GM18511 (cell line): Measurements from ENCODE around the gene SYK.
"Not testable (repeated sequence)": the region's sequence is repeated elsewhere in the genome, so short reads cannot be mapped to it uniquely, and the experiment has no call there.

ENCODE experiments used
- ATAC-seq: cut with Tn5 transposase; IDR thresholded peaks from one replicate; pipeline ENCODE4 v1.9.1; 2021; ENCODE audit warnings: mild to moderate bottlenecking, moderate library complexity; ENCODE audit not compliant: unreplicated experiment

Gene SYK

DNA sequence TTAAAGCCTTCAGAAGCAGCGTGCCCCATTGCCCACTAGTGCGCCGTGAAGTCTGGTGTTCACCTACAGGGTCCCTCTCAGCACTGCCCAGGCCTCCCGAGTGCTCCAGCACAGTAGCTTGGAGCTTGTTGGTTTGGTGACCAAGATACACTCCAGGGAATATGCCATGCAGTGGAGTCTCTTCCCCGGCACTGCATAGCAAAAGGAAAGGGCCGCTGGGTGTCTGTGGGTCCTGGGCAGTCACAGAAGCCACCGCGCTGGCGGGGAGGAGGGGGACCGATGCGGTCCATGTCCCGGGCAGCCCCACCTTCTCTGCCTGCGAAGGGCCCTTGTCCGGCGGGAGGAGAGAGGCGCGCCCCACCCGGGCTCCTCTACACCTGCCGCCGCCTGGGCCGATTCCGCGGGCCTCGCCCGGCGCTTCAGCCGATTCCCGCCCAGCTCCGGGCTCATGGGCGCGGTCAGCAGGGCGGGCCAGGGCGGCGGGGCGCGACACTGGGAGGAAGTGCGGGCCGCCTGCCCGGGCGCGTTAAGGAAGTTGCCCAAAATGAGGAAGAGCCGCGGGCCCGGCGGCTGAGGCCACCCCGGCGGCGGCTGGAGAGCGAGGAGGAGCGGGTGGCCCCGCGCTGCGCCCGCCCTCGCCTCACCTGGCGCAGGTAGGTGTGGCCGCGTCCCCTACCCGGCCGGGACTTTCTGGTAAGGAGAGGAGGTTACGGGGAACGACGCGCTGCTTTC, at the start of gene SYK:
Gene SYK, plus strand, starts transcription at position 579 of the 732 bp plus-strand sequence. CDS start 42,080 bp downstream, outside the sequence.
- ATAC-seq: peak; percentile 51

DNA sequence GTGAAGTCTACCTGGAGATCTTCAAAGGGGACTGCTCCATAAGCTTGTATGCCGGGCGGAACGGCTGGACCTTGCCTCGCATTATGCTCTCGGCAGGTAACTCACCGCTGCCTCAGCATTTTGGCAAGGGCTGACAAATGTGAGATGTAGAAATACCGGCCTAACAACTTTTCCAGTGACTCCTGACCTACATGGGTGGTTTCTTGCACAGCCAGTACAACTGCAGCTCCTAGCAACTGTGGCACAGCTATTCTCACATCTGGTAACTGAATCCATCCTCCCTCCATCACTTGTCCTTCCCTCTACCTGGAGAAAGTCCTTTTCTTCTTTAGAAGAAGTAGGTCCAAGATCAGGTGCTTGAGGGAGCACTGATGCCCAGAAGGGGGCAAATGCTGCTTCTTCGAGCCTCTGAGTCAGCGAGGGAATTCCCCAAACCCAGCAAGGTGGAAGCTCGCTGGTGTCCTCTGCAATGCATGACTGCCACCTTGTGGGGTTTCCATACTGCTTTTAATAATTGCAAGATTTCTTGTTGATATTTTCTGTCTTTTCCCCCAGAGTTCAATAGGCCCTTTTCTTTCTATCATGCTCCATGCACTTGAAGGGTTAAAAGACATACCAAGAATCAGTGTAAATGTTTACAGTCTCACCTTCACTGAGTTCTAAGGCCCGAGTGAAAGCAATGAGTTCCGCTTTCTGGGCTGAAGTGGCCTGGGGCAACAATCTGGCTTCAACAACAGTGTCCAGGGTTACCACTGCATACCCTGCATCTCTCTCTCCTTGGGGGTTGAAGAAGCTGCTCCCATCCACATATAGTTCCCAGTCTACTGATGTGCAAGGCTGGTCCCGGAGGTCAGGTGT, 45.9 kb upstream of the SYK start:
- ATAC-seq: not testable (repeated sequence)

DNA sequence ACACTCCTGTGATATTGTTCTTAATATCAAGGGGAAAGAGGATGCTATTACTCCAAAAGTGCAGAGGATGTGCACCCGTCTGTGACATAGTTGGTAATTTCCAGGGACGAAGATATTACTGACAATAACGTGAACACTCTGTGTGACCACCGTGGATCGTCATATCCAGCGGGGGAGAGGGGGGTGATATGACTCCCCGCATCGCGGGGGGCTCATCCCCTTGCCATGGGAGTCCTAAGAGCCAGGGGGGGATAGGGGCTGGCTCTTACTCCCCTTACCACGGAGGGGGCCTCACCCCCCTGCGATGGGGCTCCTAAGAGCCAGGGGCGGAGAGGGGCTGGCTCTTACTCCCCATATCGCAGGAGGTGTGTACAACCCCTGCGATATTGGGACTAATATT, 41.0 kb upstream of the SYK start:
- ATAC-seq: not testable (repeated sequence)

DNA sequence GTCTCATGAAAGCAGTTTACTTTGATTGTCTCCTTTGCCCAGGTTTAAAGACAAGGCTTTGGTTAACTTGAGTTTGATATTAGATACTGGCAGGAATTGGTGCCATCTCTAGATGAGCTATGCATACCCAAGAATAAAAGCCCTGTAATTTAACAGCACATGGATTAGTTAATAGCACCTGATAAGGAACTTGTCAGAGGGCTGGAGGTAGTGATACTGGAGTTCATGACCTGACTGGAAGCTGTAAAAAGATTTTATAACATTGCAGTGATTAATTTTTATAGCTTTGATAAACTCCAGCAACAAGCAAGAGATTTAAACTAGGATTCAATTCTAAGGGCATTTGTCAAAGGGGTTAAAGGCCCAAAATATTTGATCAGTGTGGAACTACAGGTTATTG, 34.9 kb upstream of the SYK start:
- no peak for ATAC-seq

DNA sequence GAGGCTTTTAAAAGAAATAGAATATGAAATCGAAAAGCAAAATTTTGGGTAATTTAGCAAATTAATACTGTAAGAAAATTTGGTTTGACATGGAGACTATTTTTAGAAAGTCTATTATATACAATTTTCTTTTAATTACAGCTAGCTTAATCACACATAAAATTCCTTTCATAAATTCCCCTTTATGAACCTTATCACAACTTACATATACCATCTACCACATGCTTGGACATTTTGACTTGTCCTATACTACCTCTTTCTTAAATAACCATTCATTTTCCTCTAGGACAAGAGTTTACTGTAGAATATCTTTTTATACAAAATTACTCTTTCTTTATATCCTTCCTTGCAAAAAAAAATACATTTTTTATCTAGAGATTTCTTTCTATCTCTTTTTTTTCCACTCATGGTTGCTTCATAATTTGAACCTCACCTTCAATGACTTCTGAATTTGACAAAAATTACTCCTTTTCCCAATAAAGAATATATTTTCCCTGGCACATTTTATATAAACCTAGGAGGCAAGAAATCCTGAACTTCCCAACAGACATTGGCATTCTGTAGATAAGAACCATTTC, 34.0 kb upstream of the SYK start:
- ATAC-seq: no peak

DNA sequence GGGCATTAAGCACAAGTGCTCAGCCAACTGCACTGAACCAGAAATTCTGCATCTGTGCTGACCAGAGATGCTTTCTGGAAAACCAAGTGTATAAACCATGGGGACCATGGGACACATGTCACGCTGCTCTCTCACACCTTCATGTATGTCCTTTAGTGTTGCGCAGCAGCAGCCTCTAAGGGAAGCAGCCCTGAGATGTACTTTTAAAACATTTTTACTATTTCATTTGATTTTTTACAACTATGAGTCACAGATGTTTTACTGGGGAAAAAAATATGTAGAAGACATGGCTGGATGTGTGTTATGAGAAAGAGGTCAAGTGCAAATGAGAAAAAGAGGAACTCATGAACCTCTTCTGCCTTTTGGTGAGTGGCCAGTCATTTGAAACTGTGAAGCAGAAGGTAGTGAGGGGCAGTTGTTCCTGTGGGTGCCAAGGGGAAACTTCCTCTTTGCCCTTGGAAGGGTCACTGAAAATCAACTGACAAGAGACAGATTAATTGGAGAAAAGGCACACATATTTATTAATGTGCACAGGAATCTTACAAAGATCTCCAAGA, 31.4 kb upstream of the SYK start:
- peak; percentile 61 for ATAC-seq

DNA sequence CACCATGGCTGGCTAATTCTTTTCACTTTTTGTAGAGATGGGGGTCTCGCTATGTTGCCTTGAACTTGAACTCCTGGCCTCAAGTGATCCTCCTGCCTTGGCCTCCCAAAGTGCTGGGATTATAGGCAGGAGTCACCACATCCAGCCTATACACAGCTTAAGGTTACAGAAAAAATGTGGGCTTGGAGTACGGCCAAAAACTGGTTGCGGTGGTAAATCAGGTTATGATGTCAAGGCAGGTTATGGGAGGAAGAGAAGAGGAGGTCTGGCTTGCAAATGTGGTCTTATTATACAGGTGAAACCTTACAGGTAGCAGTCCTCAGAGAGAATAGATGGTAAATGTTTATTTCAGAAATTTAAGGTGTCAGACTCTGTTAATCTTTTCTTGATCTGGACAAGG, 30.7 kb upstream of the SYK start:
- no peak for ATAC-seq

DNA sequence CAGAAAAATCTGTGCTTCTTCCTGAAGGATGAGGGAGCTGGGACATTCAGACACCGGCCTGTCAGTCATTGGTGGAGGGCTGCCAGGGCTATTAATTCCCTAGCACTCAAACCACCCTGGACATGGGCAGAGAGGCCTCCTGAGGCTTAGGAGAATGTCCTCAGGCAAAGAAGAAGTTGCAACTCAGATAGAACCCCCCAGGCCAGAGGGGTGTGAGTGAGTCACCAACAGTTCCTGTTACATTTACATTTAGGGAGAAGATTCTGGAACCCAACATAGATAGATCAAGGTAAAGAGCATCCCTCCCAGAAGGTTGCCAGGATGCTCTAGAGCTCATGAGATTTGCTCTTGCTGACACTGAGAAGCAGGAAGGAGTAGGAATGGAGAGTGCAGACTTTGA, 29.2 kb upstream of the SYK start:
- ATAC-seq: no peak

DNA sequence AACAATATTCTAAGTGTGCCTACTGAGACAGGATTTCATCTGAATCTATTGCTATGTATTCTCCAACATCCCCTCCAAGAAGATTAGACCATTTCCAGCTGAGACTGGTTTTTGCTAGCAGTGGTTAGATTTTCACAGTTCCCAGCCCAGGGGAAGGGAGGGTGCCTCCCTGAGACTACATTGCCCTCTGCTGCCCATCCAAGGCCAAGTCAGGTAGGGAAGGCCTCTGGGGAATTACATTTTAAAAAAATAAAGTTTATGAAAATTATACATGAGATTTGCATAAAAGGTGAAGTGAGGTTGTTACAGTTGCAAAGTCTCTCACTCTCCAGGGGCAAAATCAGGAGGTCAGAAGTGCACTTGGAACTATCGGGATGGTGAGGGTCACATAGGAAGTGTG, 28.0 kb upstream of the SYK start:
- ATAC-seq: no peak

DNA sequence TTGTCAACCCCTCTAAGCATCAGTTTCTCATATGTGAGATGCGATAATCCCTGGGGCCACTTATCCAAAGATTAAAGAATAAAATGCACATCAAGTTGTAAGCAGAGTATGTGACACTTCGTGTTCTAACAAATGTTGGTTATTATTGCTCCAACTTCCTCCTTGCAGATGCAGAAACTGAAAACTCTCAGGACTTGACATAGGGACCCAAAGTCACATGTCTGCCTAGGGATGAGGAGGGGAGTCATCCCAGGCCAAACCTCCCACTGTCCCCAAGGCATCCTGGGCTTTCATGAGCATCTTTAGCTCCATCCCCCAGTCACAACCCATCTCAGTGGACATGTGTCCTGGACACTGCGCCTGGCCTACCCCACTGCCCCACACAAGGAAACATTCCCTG, 27.5 kb upstream of the SYK start:
- ATAC-seq: no peak

DNA sequence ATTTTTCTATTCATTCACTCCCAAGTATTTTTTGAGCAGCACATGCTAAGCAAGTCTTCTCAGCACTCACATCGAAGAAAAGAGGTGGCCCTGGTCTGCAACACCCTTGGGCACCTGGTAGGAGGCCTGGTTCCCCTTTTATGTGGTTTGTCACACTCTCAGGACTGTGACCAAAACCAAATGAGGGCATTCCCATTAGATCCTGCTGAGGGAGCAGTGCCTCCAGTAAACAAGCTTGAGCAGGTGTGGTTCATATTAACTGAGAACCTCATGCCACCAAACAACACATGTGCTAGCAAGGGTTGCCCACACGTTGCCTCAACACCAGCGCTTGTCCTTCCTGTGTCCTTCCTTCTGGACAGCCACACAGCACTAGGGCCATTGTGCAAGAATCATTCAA, 26.9 kb upstream of the SYK start:
- ATAC-seq: peak; percentile 84

DNA sequence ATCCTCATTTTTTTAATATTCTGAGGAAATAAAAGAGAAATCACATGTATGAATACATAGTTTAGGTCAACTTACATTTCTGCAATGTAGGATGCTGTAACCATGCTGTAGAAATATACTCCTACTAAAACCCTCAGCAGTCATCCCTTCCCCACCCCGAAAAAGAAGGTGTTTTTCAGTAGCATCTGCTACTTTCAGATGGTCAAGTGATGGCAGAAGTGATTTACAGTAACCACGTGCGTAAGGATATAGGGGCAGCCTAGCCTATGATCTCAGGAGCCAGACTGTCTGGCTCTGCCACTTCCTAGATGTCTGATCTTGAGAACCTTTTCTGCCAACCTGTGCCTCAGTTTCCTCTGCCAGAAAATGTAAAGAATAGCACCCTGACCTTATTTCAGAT, 26.0 kb upstream of the SYK start:
- no peak for ATAC-seq

DNA sequence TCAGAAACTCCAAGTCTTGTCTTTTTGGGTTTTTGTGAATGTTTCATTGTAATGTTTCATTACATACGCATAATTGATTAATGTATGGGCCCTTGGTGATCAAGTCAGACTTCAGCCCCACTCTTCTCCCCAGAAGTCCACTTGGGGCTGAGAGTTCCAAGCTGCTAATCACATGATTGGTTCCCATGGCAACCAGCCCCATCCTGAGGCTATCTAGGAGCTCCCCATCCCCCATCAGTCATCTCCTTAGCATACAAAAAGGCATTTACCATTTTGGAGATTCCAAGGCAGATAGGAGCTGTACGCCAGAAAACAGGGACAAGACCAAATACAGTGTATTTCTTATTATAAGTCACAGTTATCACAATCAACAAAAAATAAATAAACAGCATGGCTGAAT, 22.9 kb upstream of the SYK start:
- ATAC-seq: no peak

DNA sequence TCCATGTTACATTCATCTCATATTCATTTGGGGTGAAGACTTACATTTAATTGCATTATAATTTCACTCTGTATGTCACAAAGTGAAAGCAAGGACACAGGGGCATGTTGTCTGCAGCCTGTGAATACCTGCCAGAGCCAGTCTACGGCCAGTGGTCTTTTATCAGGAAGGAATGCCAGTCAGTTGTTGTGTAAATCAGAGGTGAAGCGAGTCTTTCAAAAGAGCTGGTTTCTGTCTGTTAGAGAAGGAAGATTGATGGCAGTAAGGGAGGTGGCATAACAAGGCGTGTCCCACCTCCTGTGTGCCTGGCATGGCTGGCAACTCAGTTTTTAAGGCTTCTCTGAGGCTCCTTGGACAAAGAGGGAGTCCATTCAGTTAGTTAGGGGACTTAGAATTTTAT, 18.1 kb upstream of the SYK start:
- ATAC-seq: no peak

DNA sequence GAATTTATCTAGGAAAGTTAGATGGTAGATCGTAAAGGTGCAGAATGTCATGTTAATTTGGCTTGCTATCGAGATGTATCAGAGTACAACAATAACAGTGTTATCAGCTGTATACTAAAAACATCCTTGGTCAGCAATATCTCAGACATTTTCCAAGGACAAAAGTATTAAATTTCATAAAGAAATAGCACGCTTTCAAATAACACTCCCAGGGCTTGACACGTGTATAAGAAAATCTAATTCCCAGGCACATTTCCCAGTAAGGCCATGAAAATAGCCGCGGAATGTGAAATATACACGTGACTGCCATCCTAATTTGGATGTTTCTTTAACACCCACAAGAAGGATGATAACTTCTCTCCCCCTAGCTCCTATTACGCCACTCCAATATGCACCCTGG, 17.7 kb upstream of the SYK start:
- ATAC-seq: no peak

DNA sequence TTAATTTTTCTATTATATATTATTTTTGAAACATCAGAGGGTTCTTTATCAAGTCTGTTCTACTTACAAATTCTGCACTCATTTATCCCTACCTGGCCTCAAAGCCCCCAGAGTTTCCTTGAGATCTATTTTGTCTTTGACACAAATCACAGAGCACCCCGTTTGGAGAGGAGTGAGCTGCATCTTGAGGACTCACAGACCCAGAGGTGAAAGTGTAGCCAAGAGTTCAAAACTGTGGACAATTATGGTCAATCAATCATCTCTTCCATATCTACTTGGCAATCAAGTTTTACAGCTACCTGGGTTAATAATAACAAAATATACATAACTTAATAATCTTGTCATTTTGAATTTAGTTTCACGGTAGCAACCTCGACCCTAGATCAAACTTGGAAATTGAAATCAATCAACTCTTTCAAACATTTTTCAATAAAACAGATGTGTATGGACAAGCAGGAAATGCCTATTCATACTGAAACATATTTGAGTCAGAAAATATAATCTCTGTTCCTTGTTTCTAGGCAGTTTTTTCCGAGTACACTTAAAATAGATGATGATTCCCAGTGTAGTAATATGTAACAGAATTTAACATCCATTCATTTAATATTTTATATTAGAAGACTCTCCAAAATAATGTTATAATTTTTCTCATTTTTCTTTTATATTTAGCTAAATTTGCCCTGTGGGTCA, 13.7 kb upstream of the SYK start:
- peak; percentile 77 for ATAC-seq

DNA sequence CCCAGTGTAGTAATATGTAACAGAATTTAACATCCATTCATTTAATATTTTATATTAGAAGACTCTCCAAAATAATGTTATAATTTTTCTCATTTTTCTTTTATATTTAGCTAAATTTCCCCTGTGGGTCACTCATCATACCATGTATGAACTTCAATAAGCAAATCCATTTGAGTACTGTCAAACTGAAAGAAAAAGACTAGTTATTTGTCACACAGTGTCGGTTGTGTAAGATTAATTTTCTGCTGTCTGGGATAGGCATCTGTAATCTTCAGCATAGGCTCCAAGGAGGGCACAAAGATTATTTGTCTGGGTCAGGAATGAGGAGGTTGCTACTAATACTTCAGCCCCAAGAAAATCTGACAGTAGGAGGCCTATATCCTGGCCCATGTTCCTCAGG, 13.1 kb upstream of the SYK start:
- ATAC-seq: peak; percentile 57

DNA sequence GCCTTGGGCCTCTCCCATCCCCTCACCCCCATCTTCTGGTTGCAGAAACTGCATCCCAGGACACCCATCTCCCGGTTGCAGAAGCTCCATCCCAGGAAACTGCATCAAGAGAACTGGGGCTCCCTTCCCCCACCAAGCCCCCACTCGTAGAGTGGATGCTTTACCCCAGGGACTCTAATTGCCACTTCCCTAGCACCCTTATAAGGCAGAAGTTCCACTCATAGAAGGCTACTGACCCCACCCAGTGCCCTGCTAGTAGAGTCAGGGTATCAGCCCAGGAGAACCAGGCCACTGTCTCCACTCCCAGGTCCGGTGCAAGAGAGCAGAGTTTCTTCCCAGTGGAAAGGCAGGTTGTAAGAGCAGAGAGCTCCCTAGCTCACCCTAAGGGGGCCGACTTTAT, 12.2 kb upstream of the SYK start:
- ATAC-seq: no peak

DNA sequence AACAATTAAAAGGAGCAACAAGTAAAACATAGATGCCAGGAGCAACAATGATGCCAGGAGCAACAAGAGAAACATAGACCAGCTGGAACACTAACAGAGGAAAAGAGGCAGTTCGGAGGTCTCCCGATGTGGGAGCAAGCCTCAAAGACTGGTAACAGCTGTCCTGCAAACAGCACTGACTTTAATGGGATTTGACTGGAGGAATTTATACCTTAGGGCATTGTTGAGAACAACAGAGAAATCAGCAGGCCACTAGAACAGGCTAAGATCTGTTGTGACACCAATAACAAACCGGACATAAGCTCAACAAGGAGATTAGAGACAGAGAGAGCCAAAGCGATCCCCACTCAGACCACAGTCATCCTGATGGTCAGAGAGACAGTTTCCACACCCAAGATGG, 11.8 kb upstream of the SYK start:
- ATAC-seq: no peak

DNA sequence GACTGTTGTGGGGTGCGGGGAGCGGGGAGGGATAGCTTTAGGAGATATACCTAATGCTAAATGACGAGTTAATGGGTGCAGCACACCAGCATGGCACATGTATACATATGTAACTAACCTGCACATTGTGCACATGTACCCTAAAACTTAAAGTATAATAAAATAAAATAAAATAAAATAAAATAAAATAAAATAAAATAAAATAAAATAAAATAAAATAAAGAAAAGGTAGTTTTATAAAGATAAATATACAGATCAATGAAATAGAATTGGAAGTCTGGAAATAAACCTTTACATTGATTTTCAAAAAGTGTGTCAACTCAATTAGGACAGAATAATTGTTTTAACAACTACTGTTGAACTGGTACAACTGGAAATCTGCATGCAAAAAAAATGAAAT, 8.6 kb upstream of the SYK start:
- not testable (repeated sequence) for ATAC-seq

DNA sequence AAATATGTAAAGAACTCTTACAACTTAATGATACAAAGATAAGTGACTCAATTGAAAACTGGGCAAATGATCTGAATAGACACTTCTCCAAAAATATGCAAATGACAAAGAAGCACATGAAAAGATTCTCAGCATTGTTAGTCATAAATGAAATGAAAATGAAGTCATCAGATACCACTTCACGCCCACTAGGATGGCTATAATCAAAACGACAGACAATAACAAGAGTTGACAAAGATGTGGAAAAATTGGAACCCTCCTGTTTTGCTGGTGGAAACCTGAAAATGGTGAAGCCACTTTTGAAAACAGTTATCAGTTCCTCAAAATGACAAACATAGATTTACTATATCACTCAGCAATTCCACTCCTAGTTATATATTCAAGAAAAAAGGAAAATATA, 7.9 kb upstream of the SYK start:
- ATAC-seq: no peak
